Uterus (tissue), 4 donors: Measurements from ENCODE around the gene TACR1. TPM values are rescaled to one million over a fixed set of nuclear protein-coding genes. Genes with fewer than 3 reads are reported as not detected.

Experiments
- DNase-seq, 2 donors: peaks; one replicate each; pipeline ENCODE4 v3.0.0-alpha.2; 2019 to 2020
- H3K27ac ChIP-seq, 2 donors: fragments of 200-600 bp; sonication (generic); 1 replicate in 1 of 2; 2 replicates in 1 of 2; pipeline ENCODE4 v1.5.1; 2016 to 2018
- H3K27me3 ChIP-seq, 2 donors: fragments of 200-600 bp; sonication (generic); one replicate each; pipeline ENCODE4 v1.5.1; 2018 to 2019; ENCODE audit warnings: control low read depth in 1 of 2
- H3K36me3 ChIP-seq, 2 donors: fragments of 200-600 bp; sonication (generic); one replicate each; pipeline ENCODE4 v1.5.1; 2019; ENCODE audit warnings: control low read depth in 1 of 2
- H3K4me1 ChIP-seq, 2 donors: fragments of 200-600 bp; sonication (generic); one replicate each; pipeline ENCODE4 v1.5.1; 2018 to 2019; ENCODE audit warnings: control low read depth in 1 of 2
- H3K4me3 ChIP-seq, 2 donors: fragments of 200-600 bp; sonication (generic); 1 replicate in 1 of 2; 2 replicates in 1 of 2; pipeline ENCODE4 v1.5.1; 2018 to 2019; ENCODE audit warnings: mild to moderate bottlenecking in 1 of 2
- H3K9me3 ChIP-seq, 2 donors: fragments of 200-600 bp; sonication (generic); one replicate each; pipeline ENCODE4 v1.5.1; 2019; ENCODE audit warnings: control low read depth in 1 of 2
- CTCF ChIP-seq, 4 experiments: fragments of 200-600 bp in 2 of 4; fragments of 450-650 bp in 2 of 4; sonication (generic) in 2 of 4; IDR thresholded peaks; one replicate each; pipeline ENCODE4 v1.5.1; 2016 to 2019; ENCODE audit warnings: antibody characterized with exemption in 4 of 4, mild to moderate bottlenecking in 2 of 4, moderate library complexity in 1 of 4
- POLR2A ChIP-seq, 2 donors: fragments of 450-650 bp; IDR thresholded peaks; one replicate each; pipeline ENCODE4 v1.6.1; 2016; ENCODE audit warnings: antibody characterized with exemption in 2 of 2, mild to moderate bottlenecking in 1 of 2, moderate library complexity in 1 of 2
- intact Hi-C: fragments of 100-400 bp; cut with DNase I; formaldehyde crosslinking; loops from one replicate; pipeline ENCODE4 v1.15.1; 2023; ENCODE audit warnings: low total_unique reads
- total RNA-seq, 4 donors: library from RNA; depleted of rRNA in 3 of 4; stranded (reverse); fragments of >200 nt in 3 of 4; gene quantifications; one replicate each; pipeline versions ENCODE4 v1.1.0 to v1.2.4, GENCODE V29; 2014 to 2023
- donor health status: DM: yes; HTN: yes; CAD: no.

Gene TACR1
- total RNA-seq, 4 donors from 2014 or later, result 1.9 to 25.4 (median 9.1) TPM

- TF ChIP-seq POLR2A (IDR thresholded peaks at IDR 0.05), result no peak
- TF ChIP-seq CTCF (IDR thresholded peaks at IDR 0.05), result no peak
- intact Hi-C loops, result no loop called here
- H3K27ac ChIP-seq, result no peak overlapping the region
- no peaks in the 10 kb centered on the region for H3K4me1 ChIP-seq
- H3K9me3 ChIP-seq, result no peaks in the 10 kb centered on the region
- no peak overlapping the region for H3K4me3 ChIP-seq
- DNase-seq, result no peak
- H3K27me3 ChIP-seq, result no peaks in the 10 kb centered on the region
- no peaks in the 10 kb centered on the region for H3K36me3 ChIP-seq
Observed at GRCh38 chr2:75208738-75209137, 9.4 kb upstream of the TACR1 start.

- no peaks in the 10 kb centered on the region for H3K36me3 ChIP-seq
- H3K27ac ChIP-seq, result no peak overlapping the region
- intact Hi-C loops, result no loop called here
- H3K4me3 ChIP-seq, result no peak overlapping the region
- no peak for DNase-seq
- H3K27me3 ChIP-seq, result no peaks in the 10 kb centered on the region
- TF ChIP-seq CTCF (IDR thresholded peaks at IDR 0.05), result no peak
- TF ChIP-seq POLR2A (IDR thresholded peaks at IDR 0.05), result no peak
- H3K4me1 ChIP-seq, result peaks cover 0 to 10% of the 10 kb centered on the region in 2 donors
- H3K9me3 ChIP-seq, result no peaks in the 10 kb centered on the region
Observed at GRCh38 chr2:75204833-75205232, 5.5 kb upstream of the TACR1 start.

GRCh38 chr2:75202359-75202758, 3.0 kb upstream of the TACR1 start:
- H3K4me3 ChIP-seq, result no peak overlapping the region
- no peaks in the 10 kb centered on the region for H3K9me3 ChIP-seq
- H3K4me1 ChIP-seq, result peaks cover 0 to 13% of the 10 kb centered on the region in 2 donors
- intact Hi-C loops, result no loop called here
- no peaks in the 10 kb centered on the region for H3K36me3 ChIP-seq
- H3K27ac ChIP-seq, result no peak overlapping the region
- DNase-seq, result no peak
- H3K27me3 ChIP-seq, result no peaks in the 10 kb centered on the region
- TF ChIP-seq POLR2A (IDR thresholded peaks at IDR 0.05) (no peak), CTCF (IDR thresholded peaks at IDR 0.05) (no peak)

- intact Hi-C loops, result no loop called here
- Histone ChIP-seq H3K4me3 (peak overlapping the region; percentile 8 to 29), H3K9me3 (no peaks in the 10 kb centered on the region), H3K27ac (peak overlapping the region in 1 of 2 donors; percentile 7), H3K27me3 (no peaks in the 10 kb centered on the region), H3K4me1 (peaks cover 0 to 13% of the 10 kb centered on the region in 2 donors), H3K36me3 (no peaks in the 10 kb centered on the region)
- DNase-seq, result peak; percentile 16 to 18
- TF ChIP-seq CTCF (IDR thresholded peaks at IDR 0.05) (no peak), POLR2A (IDR thresholded peaks at IDR 0.05) (no peak)
Observed at GRCh38 chr2:75200140-75201096, 1.1 kb upstream of the TACR1 start.

GRCh38 chr2:75195076-75195691, 4.1 kb downstream of the TACR1 start:
- no peak overlapping the region for H3K4me3 ChIP-seq
- no peaks in the 10 kb centered on the region for H3K9me3 ChIP-seq
- H3K36me3 ChIP-seq, result no peaks in the 10 kb centered on the region
- TF ChIP-seq CTCF (IDR thresholded peaks at IDR 0.05) (no peak), POLR2A (IDR thresholded peaks at IDR 0.05) (no peak)
- H3K27ac ChIP-seq, result no peak overlapping the region
- H3K27me3 ChIP-seq, result no peaks in the 10 kb centered on the region
- DNase-seq, result no peak
- H3K4me1 ChIP-seq, result peaks cover 0 to 6% of the 10 kb centered on the region in 2 donors
- intact Hi-C loops, result no loop called here
